Measurements from ENCODE around the gene FOXO1.

DNA sequence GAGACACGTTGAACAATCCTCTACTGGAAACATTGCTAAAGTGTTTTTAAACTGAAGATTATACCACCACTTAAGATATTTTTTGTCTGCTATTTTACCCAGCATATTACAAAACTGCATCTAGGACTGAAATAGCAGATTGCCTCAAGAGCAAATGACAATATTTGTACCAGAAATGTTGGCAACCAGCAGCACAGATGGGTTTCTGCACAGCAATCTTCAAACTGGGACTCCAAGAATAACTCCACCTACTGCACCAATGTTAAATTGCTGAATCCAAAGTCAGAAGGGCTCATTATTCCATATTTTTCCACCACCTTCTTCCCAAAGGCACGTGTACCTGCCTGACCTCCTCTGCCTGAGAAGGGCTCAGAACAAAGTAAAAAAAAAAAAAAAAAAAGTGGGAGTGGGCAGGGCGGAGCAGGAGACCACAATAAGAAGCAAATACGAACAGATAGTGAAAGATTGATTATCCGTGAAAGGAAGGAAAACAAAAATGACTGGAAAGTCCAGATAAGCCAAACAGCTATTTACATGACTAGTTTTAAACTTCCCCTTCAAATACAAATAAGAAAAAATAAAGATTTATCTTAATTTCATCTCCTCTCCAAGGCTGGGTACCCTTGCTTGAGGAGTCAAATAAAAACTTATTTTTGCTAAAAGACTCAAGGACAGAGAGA, 79.4 kb downstream of the FOXO1 start:
- no peak for TF ChIP-seq CTCF (IDR thresholded peaks at IDR 0.05; ENCODE audit: low read depth, low read length, poor library complexity, severe bottlenecking)
- TF ChIP-seq EZH2phosphoT487 (IDR thresholded peaks at IDR 0.05; ENCODE audit: borderline replicate concordance, low read length), result no peak
